Activated gamma-delta T cell (primary cell): ENCODE results near the gene DDX42.
A peak's percentile ranks its signal among the peaks of the same experiment; 100 is the strongest.
"Not testable (repeated sequence)": the region's sequence is repeated elsewhere in the genome, so short reads cannot be mapped to it uniquely, and the experiment has no call there.

Source experiments
- DNase-seq: peaks from one replicate; lab custom pipeline; 2025; lab: John Stamatoyannopoulos, UW

Gene DDX42

DNA sequence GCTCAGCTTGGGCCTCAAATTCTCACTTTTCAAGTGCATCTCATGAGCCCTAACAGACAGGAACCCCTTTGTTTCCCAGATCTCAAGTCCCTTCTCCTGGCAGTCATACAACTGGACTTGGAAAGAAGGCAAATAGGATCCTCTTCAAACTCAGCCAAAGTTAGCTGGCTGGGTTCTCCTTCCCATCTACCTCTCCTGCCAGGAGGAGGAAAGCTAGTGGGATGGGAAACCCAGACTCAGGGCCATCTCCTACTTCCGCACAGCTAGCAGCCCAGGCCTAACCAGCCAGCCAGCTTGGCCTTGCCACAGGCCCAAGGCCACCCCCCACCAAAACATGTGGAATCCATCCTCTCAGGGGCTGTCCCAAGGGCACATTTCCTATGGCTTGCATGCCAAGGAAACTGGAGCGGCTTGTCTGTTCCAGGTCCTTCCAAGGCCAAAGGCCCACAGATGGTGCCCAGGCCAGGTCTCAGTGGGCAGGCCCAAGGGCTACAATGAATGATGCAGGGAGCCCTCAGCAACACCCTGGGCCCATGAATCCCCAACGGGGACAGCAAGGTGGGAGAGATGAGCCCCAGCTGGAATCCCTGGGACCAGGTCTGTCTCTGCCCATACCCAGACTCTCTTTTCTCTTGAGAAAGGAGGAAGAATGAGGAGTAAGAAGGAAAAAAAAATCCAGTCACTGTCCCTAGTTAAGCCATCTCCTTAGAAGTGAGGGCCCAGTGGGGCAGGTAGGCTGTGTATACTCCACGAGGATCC, 66.8 kb downstream of the DDX42 start:
- DNase-seq = no peak

DNA sequence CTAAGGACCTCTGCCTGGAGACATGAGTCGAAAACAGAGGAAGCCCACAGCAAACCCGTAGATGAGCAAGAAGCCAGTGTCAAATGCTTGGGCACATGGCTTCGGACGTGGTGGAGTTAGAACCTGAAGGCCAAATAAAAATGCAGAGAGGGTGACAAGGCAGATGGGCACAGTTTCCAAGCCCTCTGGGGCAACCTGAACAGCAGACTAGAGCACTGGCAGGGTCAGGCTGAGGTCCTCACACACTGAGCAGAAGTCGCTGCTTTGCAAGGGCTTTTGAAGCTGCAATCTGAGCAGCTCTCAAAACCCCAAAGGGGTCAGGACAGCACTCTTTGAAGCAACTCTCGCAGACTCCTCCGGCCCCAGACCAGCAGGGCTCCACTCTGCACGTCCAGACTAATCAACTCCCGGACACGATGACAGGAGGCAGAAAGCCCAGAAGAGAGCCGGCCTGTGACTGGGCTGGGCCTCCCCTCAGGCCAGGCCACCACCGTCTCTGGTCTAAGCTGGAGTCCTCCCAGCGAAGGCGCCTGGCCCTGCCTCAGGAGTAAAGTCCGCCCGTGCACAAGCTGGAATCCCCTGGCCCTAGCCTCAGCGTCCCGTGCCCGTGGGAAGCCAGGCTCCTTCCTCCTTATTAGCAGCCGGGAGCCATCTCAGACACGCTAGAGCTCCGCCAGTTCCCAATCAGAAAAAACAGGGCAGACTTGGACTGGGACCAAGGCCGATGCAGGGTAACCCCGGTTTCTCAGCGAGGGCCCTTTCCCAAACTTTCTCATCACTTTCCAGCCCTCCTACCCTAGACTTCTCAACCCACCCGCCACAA, 67.6 kb downstream of the DDX42 start:
- DNase-seq = no peak

DNA sequence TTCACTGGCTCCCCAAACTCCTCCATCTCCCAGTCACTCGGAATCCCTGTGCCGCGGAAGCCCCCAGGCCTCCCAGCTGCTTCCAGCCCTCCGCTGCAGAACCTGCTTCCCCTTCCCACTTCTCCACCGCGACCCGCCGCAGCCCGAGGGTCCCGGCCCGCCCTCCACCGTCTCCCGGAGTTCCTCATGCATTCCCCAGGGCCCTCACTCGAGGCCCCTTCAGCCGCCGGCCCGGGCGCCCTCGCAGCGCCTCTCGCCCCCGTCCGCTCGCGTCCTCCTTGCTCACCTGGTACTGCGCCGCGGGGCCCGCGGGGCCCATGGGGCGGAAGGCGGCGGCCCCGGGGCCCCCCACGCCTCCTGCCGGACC, 68.2 kb downstream of the DDX42 start:
- DNase-seq = no peak

DNA sequence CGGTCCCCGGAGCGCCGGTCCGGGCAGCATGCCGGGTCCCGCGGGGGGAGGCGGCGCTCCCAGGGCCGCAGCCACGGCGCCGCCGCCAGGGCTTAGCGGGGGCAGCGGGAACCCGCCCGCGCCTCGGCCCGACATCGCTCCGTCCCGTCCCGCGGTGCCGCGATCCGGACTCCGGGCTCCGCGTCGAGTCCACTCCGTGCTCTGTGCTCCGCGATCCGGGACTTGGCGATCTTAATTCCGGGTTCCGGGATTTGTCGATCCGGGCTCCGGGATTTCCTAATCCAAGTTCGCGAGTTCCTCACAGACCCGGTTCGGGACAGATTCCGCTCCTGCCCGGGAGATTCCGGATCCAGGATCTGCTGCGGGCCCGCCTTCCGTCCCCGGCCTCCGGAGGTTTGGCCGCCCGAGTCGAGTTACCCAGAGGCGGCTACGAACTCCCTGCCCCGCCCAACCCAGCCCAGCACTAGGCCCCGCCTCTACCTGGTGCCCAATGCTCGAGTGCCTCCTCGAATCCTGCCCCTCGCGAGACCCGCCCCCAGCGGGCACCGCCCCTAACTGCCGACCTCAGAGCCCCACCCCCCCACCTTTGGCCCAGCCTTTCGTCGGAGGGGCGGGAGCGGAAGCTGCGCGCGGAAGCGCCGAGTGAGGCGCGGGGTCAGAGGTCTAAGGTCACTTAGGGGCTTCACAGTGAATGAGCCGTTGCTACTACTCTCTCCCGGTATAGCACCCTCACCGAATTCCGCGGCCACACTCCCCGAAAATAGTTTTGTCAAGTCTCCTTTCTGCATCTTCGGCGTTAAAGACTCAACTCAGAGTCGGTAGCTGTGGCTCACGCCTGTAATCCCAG, 68.8 kb downstream of the DDX42 start, which contains the start of gene SMARCD2:
SMARCD2 (minus strand) TSS at position 146 of the 847 bp plus-strand sequence; CDS start at position 135, 11 bp downstream.
- peak; percentile 98 for DNase-seq

DNA sequence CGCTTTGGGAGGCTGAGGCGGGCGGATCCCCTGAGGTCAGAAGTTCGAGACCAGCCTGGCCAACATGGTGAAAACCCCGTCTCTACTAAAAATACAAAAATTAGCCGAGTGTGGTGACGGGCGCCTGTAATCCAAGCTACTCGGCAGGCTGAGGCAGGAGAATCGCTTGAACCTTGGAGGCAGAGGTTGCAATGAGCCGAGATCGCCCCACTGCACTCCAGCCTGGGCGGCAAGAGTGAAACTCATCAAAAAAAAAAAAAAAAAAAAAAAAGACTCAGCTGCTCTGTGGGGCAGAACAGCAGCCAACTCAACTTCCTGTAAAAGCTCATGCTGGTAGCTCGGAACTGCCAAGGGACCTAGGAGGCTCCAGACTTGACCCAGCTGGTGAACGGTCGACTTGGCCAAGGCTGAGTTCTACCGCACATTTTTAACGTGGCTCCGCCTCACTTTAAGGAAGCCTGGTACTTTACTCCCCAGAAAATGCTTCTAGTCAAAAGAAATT, 69.5 kb downstream of the DDX42 start:
- not testable (repeated sequence) for DNase-seq

DNA sequence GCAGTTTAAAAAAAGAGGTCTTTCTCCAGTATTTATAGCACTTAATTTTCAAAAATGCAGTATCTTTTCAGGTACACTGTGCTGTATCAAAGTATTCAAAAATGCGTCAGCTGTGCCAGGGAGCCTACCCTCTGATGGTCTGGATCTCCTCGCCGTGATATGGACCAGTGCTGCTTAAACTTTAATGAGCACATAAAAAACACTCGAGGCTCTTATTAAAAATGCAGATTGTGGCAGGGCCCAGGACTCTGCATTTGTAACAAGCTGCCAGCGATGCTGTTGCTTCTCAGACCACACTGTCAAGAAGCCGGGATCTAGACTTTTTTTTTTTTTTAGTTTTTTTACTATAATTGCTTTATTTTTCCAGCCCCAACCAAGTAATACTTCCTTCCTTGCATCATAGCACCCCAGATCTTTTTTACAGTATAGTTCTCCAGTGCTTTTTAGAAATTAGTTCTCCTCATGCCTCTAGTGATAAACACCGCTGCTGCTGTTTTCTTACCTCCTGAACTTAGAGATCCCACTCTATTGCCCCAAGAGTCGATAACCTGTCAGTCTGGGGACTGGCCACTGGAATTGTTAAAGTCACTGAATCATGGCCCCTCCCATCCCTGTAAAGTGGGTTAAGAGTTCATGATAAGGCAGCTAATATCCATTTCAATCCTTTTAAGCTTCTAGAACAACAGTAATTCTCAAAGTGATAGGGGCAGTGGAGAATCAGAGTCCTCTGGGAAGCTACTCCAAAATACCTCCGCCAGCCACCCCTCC, 70.1 kb downstream of the DDX42 start:
- DNase-seq = no peak

DNA sequence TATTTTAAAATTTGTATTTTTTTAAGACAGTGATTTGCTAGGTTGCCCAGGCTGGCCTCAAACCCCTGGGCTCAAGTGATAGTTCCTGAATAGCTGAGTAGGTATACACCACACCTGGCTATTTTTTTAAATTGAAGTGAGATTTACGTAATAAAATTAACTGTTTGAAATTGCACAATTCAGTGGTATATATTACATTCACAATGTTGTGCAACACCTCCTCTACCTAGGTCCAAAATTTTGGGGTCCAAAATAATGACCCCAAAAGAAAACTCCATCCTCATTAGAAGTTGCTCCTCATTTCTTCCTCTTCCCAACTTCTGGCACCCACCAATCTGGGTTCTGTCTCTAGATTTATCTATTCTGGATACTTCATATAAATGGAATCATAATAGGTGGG, 71.5 kb downstream of the DDX42 start:
- DNase-seq = no peak

DNA sequence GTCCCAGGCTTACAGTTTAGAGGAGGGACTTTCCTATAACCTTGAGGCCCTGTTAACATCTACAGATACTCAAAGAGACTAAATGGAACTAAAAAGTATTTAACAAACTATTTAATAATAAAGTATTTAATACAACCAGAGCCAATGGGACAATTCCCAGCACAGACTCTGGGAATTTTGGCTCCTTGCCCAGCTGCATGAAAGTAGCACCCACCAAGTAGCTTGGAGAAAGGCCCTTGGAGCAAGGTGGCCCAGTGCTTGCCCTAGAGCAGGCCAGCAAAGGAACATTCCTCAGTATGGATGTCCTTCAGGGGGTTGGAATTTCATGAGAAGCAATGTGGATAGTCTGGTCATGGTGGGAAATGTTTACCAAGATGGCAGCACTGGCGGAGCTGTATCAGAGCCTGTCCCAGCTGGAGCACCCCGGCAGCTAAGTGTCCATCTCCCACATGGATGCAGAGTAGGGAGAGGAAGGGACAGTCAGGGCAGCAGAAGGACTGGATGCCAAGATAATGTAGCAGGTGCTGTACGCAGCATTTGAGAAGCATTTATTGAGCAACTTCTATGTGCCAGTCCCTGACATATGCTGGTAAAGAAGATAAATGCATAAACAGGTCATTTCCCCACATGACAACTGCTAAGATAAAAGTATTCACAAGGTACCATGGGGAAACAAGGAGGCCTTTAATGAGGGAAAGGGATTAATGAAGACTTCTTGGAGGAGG, 73.7 kb downstream of the DDX42 start:
- no peak for DNase-seq

DNA sequence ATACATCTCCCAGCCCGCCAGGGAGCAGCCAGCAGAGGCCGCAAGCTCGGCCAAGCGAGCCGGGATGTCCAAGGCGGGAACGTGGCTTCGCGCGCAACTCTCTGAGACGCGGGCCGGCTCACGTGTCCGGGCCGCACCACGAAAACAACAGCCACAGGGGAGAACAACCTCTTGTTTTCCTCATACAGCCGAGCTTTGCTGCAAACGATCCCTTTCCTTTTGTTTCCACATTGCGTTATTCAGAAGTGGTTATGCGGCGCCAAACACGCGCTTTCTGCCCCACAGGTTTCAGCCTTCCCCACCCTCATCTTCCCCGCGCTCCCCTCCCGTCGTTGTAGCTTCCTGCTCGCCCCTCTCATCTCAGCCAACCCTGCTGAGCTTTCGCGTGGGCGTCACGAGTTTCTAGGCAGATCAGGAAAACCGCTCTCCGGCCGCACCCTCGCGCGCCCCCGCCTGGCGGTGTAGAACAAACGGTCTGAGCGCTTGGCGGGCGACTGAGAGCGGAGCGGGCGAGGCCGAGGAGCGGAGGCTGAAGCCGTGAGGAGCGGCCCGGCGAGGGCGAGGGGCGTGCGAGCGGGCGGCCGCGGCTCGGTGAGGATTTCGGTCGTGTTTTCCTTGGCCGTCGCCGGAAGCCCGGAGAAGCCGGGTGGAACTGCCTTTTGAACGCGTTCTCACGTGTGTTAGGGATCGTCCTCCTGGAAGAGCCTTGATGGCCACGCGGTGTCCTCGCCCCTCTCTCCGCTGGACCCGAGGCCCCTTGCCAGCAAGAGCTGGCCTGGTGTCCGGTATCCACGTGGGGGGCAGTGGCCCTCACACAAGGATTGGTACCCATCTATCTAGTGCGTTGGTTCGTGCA, 75.1 kb downstream of the DDX42 start:
- peak; percentile 71 for DNase-seq

DNA sequence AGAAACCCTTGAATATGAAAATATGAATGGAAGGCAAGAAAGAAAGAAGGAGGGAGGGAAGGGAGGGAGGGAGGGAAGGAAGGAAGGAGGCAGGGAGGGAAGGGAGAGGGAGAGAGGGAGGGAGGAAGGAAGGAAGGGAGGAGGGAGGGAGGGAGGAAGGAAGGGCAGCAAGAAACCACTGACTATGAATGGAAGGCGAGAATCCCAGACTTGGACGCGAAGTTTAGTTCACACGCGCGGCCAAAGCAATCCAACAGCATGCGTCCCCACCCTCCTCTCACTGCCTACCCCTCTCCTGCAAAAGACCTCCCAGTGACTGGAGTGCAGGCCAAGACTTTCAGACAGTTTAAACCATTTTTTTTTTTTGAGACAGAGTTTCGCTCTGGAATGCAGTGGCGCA, 76.4 kb downstream of the DDX42 start:
- DNase-seq = no peak

DNA sequence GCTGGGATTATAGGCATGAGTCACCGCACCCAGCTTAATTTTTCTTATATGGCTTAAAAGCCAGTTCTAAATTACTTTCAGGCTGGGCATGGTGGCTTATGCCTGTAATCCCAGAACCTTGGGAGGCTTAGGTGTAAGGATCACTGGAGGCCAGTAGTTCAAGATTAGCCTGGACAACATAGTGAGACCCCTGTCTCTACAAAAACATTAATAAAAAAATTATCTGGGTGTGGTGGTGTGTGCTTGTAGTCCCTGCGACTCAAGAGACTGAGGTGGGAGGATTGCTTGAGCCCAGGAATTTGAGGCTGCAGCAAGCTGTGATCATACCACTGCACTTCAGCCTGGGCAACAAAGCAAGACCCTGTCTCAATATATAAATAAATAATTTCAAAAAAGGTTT, 79.3 kb downstream of the DDX42 start:
- DNase-seq = no peak

DNA sequence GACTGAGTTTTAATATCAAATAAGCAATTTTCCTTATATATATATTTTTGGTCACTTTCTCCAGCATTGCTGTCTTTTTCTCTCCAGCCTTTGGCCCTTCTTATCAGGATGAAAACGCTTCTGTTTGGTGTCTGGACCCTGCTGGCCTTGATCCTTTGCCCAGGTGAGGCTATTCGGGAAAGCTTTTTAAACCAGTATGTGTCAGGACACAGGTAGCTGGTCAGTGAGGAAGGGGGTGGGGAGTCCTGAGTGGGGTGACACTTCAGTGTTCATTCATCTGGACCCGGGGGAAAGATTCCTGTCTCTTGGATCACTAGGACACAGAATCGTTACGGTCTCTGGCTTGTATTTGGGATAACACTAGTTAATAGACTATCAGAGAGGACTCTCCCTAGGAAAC, 80.7 kb downstream of the DDX42 start:
- DNase-seq = no peak

DNA sequence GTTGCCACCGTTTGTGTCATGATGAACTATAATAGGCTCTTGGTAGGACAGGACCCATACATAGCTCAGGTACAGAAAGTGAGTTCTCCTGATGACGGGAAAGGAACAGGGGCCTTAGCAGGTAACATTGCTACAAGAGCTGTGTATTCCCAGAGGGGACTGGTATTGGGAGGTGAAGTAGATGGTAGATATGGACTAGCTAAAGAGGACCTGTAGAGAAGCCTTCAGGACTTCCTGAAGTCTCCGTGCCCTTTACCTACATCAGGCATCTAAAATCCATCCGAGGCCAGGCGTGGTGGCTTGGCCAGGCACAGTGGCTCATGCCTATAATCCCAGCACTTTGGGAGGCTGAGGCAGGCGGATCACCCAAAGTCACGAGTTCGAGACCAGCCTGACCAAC, 81.2 kb downstream of the DDX42 start:
- DNase-seq = no peak

DNA sequence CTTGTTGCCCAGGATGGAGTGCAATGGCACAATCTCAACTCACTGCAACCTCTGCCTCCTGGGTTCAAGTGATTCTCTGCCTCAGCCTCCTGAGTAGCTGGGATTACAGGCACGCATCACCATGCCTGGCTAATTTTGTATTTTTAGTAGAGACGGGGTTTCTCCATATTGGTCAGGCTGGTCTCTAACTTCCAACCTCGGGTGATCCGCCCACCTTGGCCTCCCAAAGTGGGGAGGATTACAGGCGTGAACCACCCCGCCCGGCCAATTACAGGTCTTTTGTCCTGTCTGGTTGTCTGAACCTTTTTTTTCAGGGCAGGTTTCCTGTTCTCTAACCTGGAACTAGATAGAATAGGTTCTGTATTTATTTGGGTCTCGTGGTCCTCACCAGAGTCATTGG, 82.5 kb downstream of the DDX42 start:
- not testable (repeated sequence) for DNase-seq

DNA sequence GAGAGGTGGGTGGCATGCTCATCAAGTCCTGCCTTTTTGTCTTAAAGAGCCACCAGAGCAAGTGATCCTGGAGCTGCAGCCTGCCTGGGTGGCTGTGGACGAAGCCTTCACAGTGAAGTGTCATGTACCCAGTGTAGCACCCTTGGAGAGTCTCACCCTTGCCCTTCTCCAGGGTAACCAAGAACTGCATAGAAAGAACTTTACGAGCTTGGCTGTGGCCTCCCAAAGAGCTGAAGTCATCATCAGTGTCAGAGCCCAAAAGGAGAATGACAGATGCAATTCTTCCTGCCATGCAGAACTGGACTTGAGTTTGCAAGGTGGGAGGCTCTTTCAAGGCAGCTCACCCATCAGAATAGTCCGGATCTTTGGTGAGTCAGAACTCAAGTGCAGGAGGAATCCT, 85.3 kb downstream of the DDX42 start:
- DNase-seq = no peak

DNA sequence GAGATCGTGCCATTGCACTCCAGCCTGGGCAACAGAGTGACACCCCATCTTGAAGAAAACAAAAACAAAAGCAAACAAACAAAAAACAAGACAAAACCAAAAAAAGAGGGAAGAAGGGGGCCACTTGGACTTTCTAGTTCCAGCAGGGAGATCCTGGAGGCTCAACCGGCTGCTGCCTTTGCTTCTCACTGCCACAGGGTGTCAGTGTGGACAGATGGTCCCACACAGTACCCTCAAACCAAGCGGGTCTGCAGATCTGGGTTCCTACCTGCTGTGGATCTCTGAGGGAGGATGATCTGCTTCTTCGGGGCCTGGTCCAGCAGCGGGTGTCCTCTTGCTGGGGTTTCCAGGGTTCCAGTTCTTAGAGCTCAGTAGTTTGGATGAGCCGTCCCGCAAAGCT, 92.7 kb downstream of the DDX42 start:
- DNase-seq = not testable (repeated sequence)
